Epithelial cell of esophagus (primary cell): ENCODE data around the gene JOSD2.

Experiments used
- DNase-seq: peaks from one replicate; pipeline ENCODE4 v3.0.0; 2010; ENCODE audit warnings: low read depth
- H3K4me3 ChIP-seq: 2 replicates; pipeline ENCODE4 v1.5.1; 2011; ENCODE audit warnings: mild to moderate bottlenecking, low read length, control low read depth
- CTCF ChIP-seq: IDR thresholded peaks from 2 replicates; pipeline ENCODE4 v1.5.1; 2011; ENCODE audit warnings: low read depth, mild to moderate bottlenecking, low read length, control low read depth, inconsistent platforms; ENCODE audit not compliant: insufficient read depth; ENCODE audit errors: missing control alignments

The JOSD2 gene

GRCh38 chr19:50546527-50547221 lies 35.7 kb upstream of the JOSD2 start:
- H3K4me3 ChIP-seq = no peak overlapping the region
- DNase-seq = no peak
- TF ChIP-seq CTCF = no peak

- TF ChIP-seq CTCF = no peak
- H3K4me3 ChIP-seq = no peak overlapping the region
- DNase-seq = no peak
Measured at GRCh38 chr19:50542943-50543342, 32.0 kb upstream of the JOSD2 start.

GRCh38 chr19:50537769-50538230 lies 26.8 kb upstream of the JOSD2 start:
- no peak overlapping the region for H3K4me3 ChIP-seq
- TF ChIP-seq CTCF = peak; percentile 12
- DNase-seq = peak; percentile 22

- no peak for DNase-seq
- H3K4me3 ChIP-seq = no peak overlapping the region
- TF ChIP-seq CTCF = no peak
Measured at GRCh38 chr19:50537306-50537685, 26.3 kb upstream of the JOSD2 start.

- no peak overlapping the region for H3K4me3 ChIP-seq
- TF ChIP-seq CTCF = no peak
Measured at GRCh38 chr19:50536662-50537305, 25.8 kb upstream of the JOSD2 start.

GRCh38 chr19:50535672-50536187 lies 24.7 kb upstream of the JOSD2 start:
- no peak for TF ChIP-seq CTCF
- H3K4me3 ChIP-seq = no peak overlapping the region
- DNase-seq = no peak

More at GRCh38 chr19:50536662-50537305, 25.8 kb upstream of the JOSD2 start:
- no peak for DNase-seq
